Keratinocyte (primary cell): ENCODE results near the gene TSKU. TPM values are rescaled to one million over a fixed set of nuclear protein-coding genes. Genes with fewer than 3 reads are reported as not detected.

Experiments
- DNase-seq: peaks from one replicate; pipeline ENCODE4 v3.0.0-alpha.2; 2011; ENCODE audit warnings: low read depth, missing footprints, low spot score
- FAIRE-seq: peaks from 2 replicates; lab custom pipeline; 2011; peaks lifted over from hg19 to GRCh38; lab: Jason Lieb, UNC
- H2AFZ ChIP-seq: 2 replicates; pipeline ENCODE4 v1.6.0; 2012; ENCODE audit warnings: low read length, control low read depth, inconsistent platforms; ENCODE audit not compliant: control insufficient read depth
- H3K27ac ChIP-seq: 2 replicates; pipeline ENCODE4 v1.5.1; 2011; ENCODE audit warnings: low read length; ENCODE audit not compliant: control insufficient read depth, insufficient read depth
- H3K27me3 ChIP-seq: 3 replicates; pipeline ENCODE4 v1.6.0; 2011; ENCODE audit warnings: low read length; ENCODE audit not compliant: control insufficient read depth, insufficient read depth; ENCODE audit errors: extremely low read depth
- H3K36me3 ChIP-seq, 2 experiments: 2 replicates in 1 of 2; 3 replicates in 1 of 2; pipeline ENCODE4 v1.5.1; 2011; ENCODE audit warnings: low read length in 2 of 2, mild to moderate bottlenecking in 1 of 2; ENCODE audit not compliant: control insufficient read depth in 2 of 2, insufficient read depth in 2 of 2; ENCODE audit errors: extremely low read depth in 1 of 2
- H3K4me1 ChIP-seq: 3 replicates; pipeline ENCODE4 v1.5.1; 2011; ENCODE audit warnings: low read length; ENCODE audit not compliant: control insufficient read depth, insufficient read depth; ENCODE audit errors: extremely low read depth
- H3K4me2 ChIP-seq: 3 replicates; pipeline ENCODE4 v1.6.0; 2011; ENCODE audit warnings: low read depth, low read length; ENCODE audit not compliant: control insufficient read depth, insufficient read depth; ENCODE audit errors: extremely low read depth
- H3K4me3 ChIP-seq, 3 experiments: fragments of 200-600 bp in 1 of 3; sonication (generic) in 1 of 3; 2 replicates in 2 of 3; 3 replicates in 1 of 3; pipeline ENCODE4 v1.5.1; 2011 to 2016; ENCODE audit warnings: low read length in 3 of 3, mild to moderate bottlenecking in 3 of 3, control low read depth in 2 of 3, inconsistent platforms in 1 of 3, low read depth in 1 of 3, mixed read lengths in 1 of 3, mixed run types in 1 of 3, moderate library complexity in 1 of 3; ENCODE audit not compliant: control insufficient read depth in 2 of 3, insufficient read depth in 2 of 3; ENCODE audit errors: extremely low read depth in 1 of 3
- H3K79me2 ChIP-seq: 2 replicates; pipeline ENCODE4 v1.6.0; 2012; ENCODE audit warnings: low read length; ENCODE audit not compliant: control insufficient read depth, insufficient read depth
- H3K9ac ChIP-seq: 3 replicates; pipeline ENCODE4 v1.6.0; 2011; ENCODE audit warnings: low read length; ENCODE audit not compliant: control insufficient read depth, insufficient read depth; ENCODE audit errors: extremely low read depth
- H3K9me1 ChIP-seq: 3 replicates; pipeline ENCODE4 v1.6.0; 2011; ENCODE audit warnings: low read length; ENCODE audit not compliant: control insufficient read depth, insufficient read depth; ENCODE audit errors: extremely low read depth
- H3K9me3 ChIP-seq: 2 replicates; pipeline ENCODE4 v1.5.1; 2012; ENCODE audit warnings: low read depth, low read length; ENCODE audit not compliant: control insufficient read depth
- H4K20me1 ChIP-seq: 3 replicates; pipeline ENCODE4 v1.6.0; 2011; ENCODE audit warnings: low read length; ENCODE audit not compliant: control insufficient read depth, insufficient read depth; ENCODE audit errors: extremely low read depth
- CTCF ChIP-seq, 3 experiments: IDR thresholded peaks in 1 of 3; conservative IDR thresholded peaks in 1 of 3; optimal IDR thresholded peaks in 1 of 3; 2 replicates in 2 of 3; 3 replicates in 1 of 3; pipeline versions ENCODE3 to v1.5.1; 2011; ENCODE audit warnings: low read length in 3 of 3, mild to moderate bottlenecking in 3 of 3, moderate library complexity in 2 of 3, control low read depth in 1 of 3, inconsistent platforms in 1 of 3; ENCODE audit not compliant: insufficient read depth in 2 of 3; ENCODE audit errors: extremely low read depth in 1 of 3
- EZH2 ChIP-seq: IDR thresholded peaks from one replicate; pipeline ENCODE4 v1.6.1; 2012; ENCODE audit warnings: inconsistent platforms, mild to moderate bottlenecking, low read length, moderate library complexity
- dilution Hi-C: fragments of 300-500 bp; cut with MboI; formaldehyde crosslinking; loops from one replicate; pipeline ENCODE4 v1.7.0; 2020; ENCODE audit warnings: low sequenced_read_pairs; ENCODE audit not compliant: extremely low pct_ligation_motif_present
- polyA plus RNA-seq, 5 experiments: library from polyadenylated mRNA; depleted of rRNA in 3 of 5; stranded (reverse) in 3 of 5; stranded (forward) in 1 of 5; unstranded in 1 of 5; fragments of >200 nt; gene quantifications; 1 replicate in 1 of 5; 2 replicates in 3 of 5; 3 replicates in 1 of 5; pipeline versions ENCODE4 v1.2.1 to v1.2.3, GENCODE V29; 2011 to 2012; ENCODE audit warnings: missing spikeins in 2 of 5, low read depth in 1 of 5, low replicate concordance in 1 of 5

Gene TSKU
- polyA plus RNA-seq, 1 donor (not counting 4 experiments of a cell fraction or from before 2014, with no cell fraction given): 22.8 TPM

GRCh38 chr11:76797341-76798201, 14.4 kb downstream of the TSKU start:
- TF ChIP-seq EZH2 (no peak), CTCF (optimal IDR thresholded peaks at IDR 0.05 in 1 of 3, IDR thresholded peaks at IDR 0.05 in 1 of 3, conservative IDR thresholded peaks at IDR 0.05 in 1 of 3; ENCODE audit: extremely low read depth in 1 of 3, insufficient read depth in 2 of 3, low read length in 3 of 3) (no peak)
- peaks cover 18 to 27% of the 10 kb centered on the region in 2 experiments for H3K36me3 ChIP-seq
- no peaks in the 10 kb centered on the region for H3K9me3 ChIP-seq
- H2AFZ ChIP-seq: no peak overlapping the region
- peaks cover 25% of the 10 kb centered on the region for H4K20me1 ChIP-seq
- H3K9me1 ChIP-seq: peaks cover 8% of the 10 kb centered on the region
- no peak for DNase-seq
- H3K4me1 ChIP-seq: peaks cover 26% of the 10 kb centered on the region
- H3K4me2 ChIP-seq: no peak overlapping the region
- FAIRE-seq: no peak
- H3K27me3 ChIP-seq: no peaks in the 10 kb centered on the region
- no peak overlapping the region for H3K27ac ChIP-seq
- H3K4me3 ChIP-seq: no peak overlapping the region
- dilution Hi-C loops: no loop called here
- H3K79me2 ChIP-seq: peaks cover 42% of the 10 kb centered on the region
- H3K9ac ChIP-seq: no peak overlapping the region

GRCh38 chr11:76798202-76798581, 15.0 kb downstream of the TSKU start:
- H3K79me2 ChIP-seq: peaks cover 36% of the 10 kb centered on the region
- no peak overlapping the region for H2AFZ ChIP-seq
- dilution Hi-C loops: no loop called here
- peaks cover 19% of the 10 kb centered on the region for H3K4me1 ChIP-seq
- peaks cover 18 to 27% of the 10 kb centered on the region in 2 experiments for H3K36me3 ChIP-seq
- H3K4me2 ChIP-seq: no peak overlapping the region
- TF ChIP-seq CTCF (optimal IDR thresholded peaks at IDR 0.05 in 1 of 3, IDR thresholded peaks at IDR 0.05 in 1 of 3, conservative IDR thresholded peaks at IDR 0.05 in 1 of 3; ENCODE audit: extremely low read depth in 1 of 3, insufficient read depth in 2 of 3, low read length in 3 of 3) (no peak), EZH2 (no peak)
- H3K27ac ChIP-seq: no peak overlapping the region
- H3K9me3 ChIP-seq: no peaks in the 10 kb centered on the region
- no peak overlapping the region for H3K4me3 ChIP-seq
- FAIRE-seq: no peak
- H3K9ac ChIP-seq: no peak overlapping the region
- peaks cover 23% of the 10 kb centered on the region for H4K20me1 ChIP-seq
- H3K27me3 ChIP-seq: no peaks in the 10 kb centered on the region
- peaks cover 6% of the 10 kb centered on the region for H3K9me1 ChIP-seq
- no peak for DNase-seq
